Fibroblast of lung (primary cell): ENCODE measurements around the gene PCDHGC3. TPM values are rescaled to one million over a fixed set of nuclear protein-coding genes. Genes with fewer than 3 reads are reported as not detected.
A peak's percentile ranks its signal among the peaks of the same experiment; 100 is the strongest.

ENCODE experiments used
- DNase-seq, 2 donors: peaks; one replicate each; pipeline versions ENCODE4 v3.0.0 to v3.0.0-alpha.2; 2010; ENCODE audit warnings: low read depth in 2 of 2
- H2AFZ ChIP-seq: 2 replicates; pipeline ENCODE4 v1.5.1; 2012; ENCODE audit warnings: low read length, control low read depth, inconsistent platforms
- H3K27ac ChIP-seq: 2 replicates; pipeline ENCODE4 v1.5.1; 2011; ENCODE audit warnings: low read length, control low read depth; ENCODE audit not compliant: insufficient read depth
- H3K27me3 ChIP-seq: 2 replicates; pipeline ENCODE4 v1.5.1; 2011; ENCODE audit warnings: mild to moderate bottlenecking, low read length; ENCODE audit not compliant: control insufficient read depth, insufficient read depth
- H3K36me3 ChIP-seq: 2 replicates; pipeline ENCODE4 v1.5.1; 2011; ENCODE audit warnings: low read length; ENCODE audit not compliant: control insufficient read depth, insufficient read depth
- H3K4me1 ChIP-seq: 2 replicates; pipeline ENCODE4 v1.5.1; 2011; ENCODE audit warnings: low read length; ENCODE audit not compliant: control insufficient read depth, insufficient read depth; ENCODE audit errors: extremely low read depth
- H3K4me2 ChIP-seq: 2 replicates; pipeline ENCODE4 v1.5.1; 2011; ENCODE audit warnings: low read length, control low read depth; ENCODE audit not compliant: insufficient read depth; ENCODE audit errors: extremely low read depth
- H3K4me3 ChIP-seq, 4 experiments: fragments of 200-600 bp in 1 of 4; sonication (generic) in 1 of 4; replicated peaks in 1 of 4; 2 replicates each; pipeline ENCODE4 v1.5.1; 2011 to 2016; ENCODE audit warnings: low read length in 4 of 4, low read depth in 3 of 4, mild to moderate bottlenecking in 3 of 4, control low read depth in 2 of 4, inconsistent platforms in 1 of 4, mixed read lengths in 1 of 4; ENCODE audit not compliant: insufficient read depth in 1 of 4; ENCODE audit errors: control extremely low read depth in 1 of 4
- H3K79me2 ChIP-seq: 2 replicates; pipeline ENCODE4 v1.5.1; 2012; ENCODE audit warnings: mild to moderate bottlenecking, low read length, inconsistent platforms; ENCODE audit not compliant: control insufficient read depth, insufficient read depth
- H3K9ac ChIP-seq: 2 replicates; pipeline ENCODE4 v1.5.1; 2011; ENCODE audit warnings: mild to moderate bottlenecking, low read length, control low read depth; ENCODE audit not compliant: insufficient read depth
- H3K9me3 ChIP-seq: 2 replicates; pipeline ENCODE4 v1.5.1; 2012; ENCODE audit warnings: low read depth, low read length; ENCODE audit not compliant: control insufficient read depth, insufficient read depth
- H4K20me1 ChIP-seq: 2 replicates; pipeline ENCODE4 v1.5.1; 2011; ENCODE audit warnings: low read length; ENCODE audit not compliant: control insufficient read depth, insufficient read depth; ENCODE audit errors: extremely low read depth
- CTCF ChIP-seq, 2 donors: IDR thresholded peaks in 1 of 2; conservative IDR thresholded peaks in 1 of 2; 1 replicate in 1 of 2; 2 replicates in 1 of 2; pipeline ENCODE4 v1.5.1; 2011 to 2012; ENCODE audit warnings: low read length in 2 of 2, control low read depth in 1 of 2, inconsistent platforms in 1 of 2, low read depth in 1 of 2, mild to moderate bottlenecking in 1 of 2
- EZH2 ChIP-seq: IDR thresholded peaks from 2 replicates; pipeline ENCODE4 v1.5.1; 2012; ENCODE audit warnings: low read length, control low read depth, mild to moderate bottlenecking; ENCODE audit errors: missing control alignments
- polyA plus RNA-seq, 2 donors: library from polyadenylated mRNA; depleted of rRNA in 1 of 2; stranded (reverse) in 1 of 2; unstranded in 1 of 2; fragments of >200 nt; gene quantifications; 2 replicates each; pipeline ENCODE4 v1.2.1, GENCODE V29; 2011 to 2012; ENCODE audit warnings: missing spikeins in 1 of 2
- total RNA-seq: library from RNA; depleted of rRNA; stranded (reverse); fragments of >200 nt; gene quantifications from 2 replicates; pipeline ENCODE4 v1.2.1, GENCODE V29; 2014

The PCDHGC3 gene
- total and polyA plus RNA-seq, 2 donors (not counting 1 experiment from before 2014, with no cell fraction given) = 59.0 to 109 TPM

DNA sequence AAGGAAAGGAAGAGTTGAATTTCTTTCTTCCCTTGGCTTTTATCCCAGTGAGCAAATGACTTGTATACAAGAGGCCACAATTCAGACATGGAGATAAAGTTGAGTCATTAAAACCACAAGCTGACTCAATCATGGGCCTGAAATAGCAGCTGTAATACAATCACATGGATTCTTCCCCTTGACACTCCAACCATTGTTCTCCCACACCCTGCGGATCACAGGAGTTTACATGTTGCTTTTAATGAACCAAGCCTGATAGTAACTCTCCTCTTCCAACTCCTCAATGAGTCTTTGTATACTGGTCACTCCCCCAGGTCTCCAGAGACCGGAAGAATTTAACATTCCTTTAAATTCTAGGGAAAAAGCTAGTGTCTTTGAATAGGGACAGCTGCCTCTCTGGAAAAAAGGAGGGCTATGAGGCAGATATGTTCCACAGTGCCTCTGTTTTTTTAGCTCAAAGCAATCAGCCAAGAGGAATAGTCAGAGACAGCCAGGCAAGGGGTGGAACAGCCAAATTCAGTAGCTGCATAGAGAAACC lies 45.5 kb downstream of the PCDHGC3 start:
- H3K27ac ChIP-seq = peak overlapping the region; percentile 78
- TF ChIP-seq EZH2 = no peak
- no peak for TF ChIP-seq CTCF (conservative IDR thresholded peaks at IDR 0.05 in 1 of 2, IDR thresholded peaks at IDR 0.05 in 1 of 2; ENCODE audit: low read depth in 1 of 2, low read length in 2 of 2)
- H3K27me3 ChIP-seq = no peaks in the 10 kb centered on the region
- no peak overlapping the region for H3K9ac ChIP-seq
- no peaks in the 10 kb centered on the region for H4K20me1 ChIP-seq
- peaks cover 72% of the 10 kb centered on the region for H3K4me1 ChIP-seq
- DNase-seq = peak; percentile 99 to 100
- peak overlapping the region; percentile 46 for H3K4me2 ChIP-seq
- H3K4me3 ChIP-seq = peak overlapping the region in 1 of 4 experiments; percentile 13
- H2AFZ ChIP-seq = no peak overlapping the region
- no peaks in the 10 kb centered on the region for H3K79me2 ChIP-seq
- peaks cover 4% of the 10 kb centered on the region for H3K36me3 ChIP-seq
- no peaks in the 10 kb centered on the region for H3K9me3 ChIP-seq

GRCh38 chr5:141522301-141522700 lies 46.5 kb downstream of the PCDHGC3 start:
- H3K4me3 ChIP-seq = no peak overlapping the region
- H3K9ac ChIP-seq = no peak overlapping the region
- H3K4me1 ChIP-seq = peaks cover 67% of the 10 kb centered on the region
- H3K36me3 ChIP-seq = peaks cover 4% of the 10 kb centered on the region
- no peak for DNase-seq
- H3K27me3 ChIP-seq = no peaks in the 10 kb centered on the region
- H2AFZ ChIP-seq = no peak overlapping the region
- no peaks in the 10 kb centered on the region for H3K79me2 ChIP-seq
- no peaks in the 10 kb centered on the region for H4K20me1 ChIP-seq
- peak overlapping the region; percentile 16 for H3K27ac ChIP-seq
- TF ChIP-seq EZH2 (no peak), CTCF (conservative IDR thresholded peaks at IDR 0.05 in 1 of 2, IDR thresholded peaks at IDR 0.05 in 1 of 2; ENCODE audit: low read depth in 1 of 2, low read length in 2 of 2) (no peak)
- H3K4me2 ChIP-seq = no peak overlapping the region
- H3K9me3 ChIP-seq = no peaks in the 10 kb centered on the region

DNA sequence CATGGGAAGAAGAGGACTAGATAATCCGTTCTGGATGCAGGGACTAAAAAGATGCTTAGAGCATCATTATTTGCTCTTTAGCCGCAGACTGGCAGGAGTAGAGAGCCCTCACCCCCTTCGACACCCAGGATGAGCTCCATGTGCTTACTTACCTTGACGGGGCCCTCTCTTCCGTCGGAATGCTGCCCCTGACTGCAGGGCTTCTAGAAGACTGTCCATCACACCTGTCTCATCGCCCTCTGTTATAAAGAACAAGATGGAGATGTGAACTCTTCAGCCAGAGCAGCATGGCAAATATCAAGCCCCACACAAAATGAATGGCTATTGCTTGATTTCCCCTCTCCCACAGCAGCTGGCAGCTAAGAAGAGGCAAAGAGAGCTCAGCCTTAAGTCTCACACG lies 48.2 kb downstream of the PCDHGC3 start:
- Histone ChIP-seq H3K27ac (peak overlapping the region; percentile 89), H3K4me3 (no peak overlapping the region), H3K9me3 (no peaks in the 10 kb centered on the region), H4K20me1 (no peaks in the 10 kb centered on the region), H3K27me3 (no peaks in the 10 kb centered on the region), H2AFZ (no peak overlapping the region), H3K79me2 (no peaks in the 10 kb centered on the region), H3K9ac (no peak overlapping the region), H3K4me1 (peaks cover 62% of the 10 kb centered on the region), H3K4me2 (peak overlapping the region; percentile 46), H3K36me3 (peaks cover 4% of the 10 kb centered on the region)
- no peak for TF ChIP-seq CTCF (conservative IDR thresholded peaks at IDR 0.05 in 1 of 2, IDR thresholded peaks at IDR 0.05 in 1 of 2; ENCODE audit: low read depth in 1 of 2, low read length in 2 of 2)
- no peak for TF ChIP-seq EZH2
- no peak for DNase-seq
